Measurements from ENCODE around the gene RASGRF2.

Gene RASGRF2

DNA sequence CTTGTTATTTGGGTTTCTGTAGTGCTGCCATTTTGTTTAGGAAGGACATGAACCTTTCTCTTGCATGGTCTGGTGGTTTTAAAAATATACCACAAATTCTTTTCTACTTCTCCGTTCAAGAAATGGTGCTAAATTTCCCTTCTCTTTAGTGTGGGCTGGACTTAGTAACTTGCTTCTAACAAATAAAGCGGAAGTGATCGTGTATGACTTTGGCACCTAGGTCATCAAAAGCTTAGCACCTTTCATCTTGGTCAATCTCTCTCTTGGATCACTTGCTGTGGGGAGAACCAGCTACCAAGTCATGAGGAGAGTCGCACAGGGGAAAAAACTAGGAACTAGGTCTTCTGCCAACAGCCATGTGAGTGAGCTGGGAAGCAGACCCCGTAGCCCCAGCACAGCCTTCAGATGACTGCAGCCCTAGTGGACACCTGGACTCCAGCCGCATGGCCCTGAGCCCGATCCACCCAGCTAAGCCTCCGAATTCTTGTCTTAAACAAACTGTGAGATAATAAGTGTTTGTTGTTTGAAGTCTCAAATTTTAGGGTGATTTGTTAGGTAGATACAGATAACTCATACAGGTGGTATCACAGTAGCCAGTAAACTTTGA lies 185.3 kb downstream of the RASGRF2 start:
- DNase-seq = no peak

DNA sequence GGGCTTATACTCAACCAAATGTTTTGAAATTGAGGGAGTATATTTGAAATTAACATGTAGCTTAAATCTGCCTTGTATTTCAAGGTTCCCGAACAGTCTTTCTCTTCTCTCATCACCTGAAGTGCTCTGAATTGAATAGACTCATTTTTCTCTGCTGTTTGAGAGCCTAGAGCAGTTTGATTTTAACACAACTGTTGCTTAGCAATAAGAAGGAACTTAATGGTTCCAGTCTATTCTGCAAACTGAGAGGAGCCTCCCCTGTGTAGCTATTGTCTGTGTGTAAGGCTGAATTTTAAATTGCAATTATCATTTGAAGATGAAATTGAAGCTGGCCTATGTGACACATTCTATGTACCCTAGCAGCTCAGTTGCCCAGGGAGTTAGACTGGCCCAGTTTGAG lies 185.9 kb downstream of the RASGRF2 start:
- peak; percentile 6 for DNase-seq

DNA sequence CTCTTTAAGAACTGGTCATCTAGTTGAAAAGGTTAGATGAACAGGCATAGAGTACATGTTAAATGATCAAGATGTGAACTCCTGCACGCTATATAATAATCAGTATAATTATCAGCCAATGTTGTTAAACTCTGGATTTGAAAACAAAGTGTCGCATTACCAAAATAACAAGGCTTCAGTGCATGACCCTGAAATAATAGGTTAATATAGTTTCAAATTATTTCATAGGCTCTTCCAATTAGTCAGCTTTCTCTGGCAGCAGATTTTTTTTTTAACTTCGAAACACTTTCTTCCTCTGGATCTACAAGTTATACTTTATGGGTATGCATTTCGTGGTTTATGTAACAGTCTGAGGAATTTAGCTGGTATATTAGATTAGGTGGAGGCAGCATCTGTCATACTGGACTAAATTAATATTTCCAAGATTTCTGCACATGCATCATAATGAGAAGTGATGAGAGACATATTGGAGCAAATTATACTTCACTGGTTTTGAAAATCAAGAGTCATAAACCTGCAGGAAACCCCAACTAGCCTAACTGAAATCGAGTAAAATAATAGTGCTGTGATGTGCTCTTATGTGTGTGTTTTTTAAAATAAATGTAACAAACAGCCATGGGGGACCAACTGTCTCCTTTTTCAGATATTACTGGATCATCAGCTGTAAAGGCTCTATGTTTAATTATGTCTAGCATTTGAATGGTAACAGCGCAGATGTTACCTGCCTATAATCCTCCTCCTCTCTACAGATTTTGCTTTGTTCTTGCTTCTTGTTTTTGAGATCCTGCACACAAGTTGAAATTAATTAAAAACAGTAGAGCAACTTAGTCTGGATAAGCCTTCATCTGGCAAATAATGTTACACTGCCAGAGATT lies 187.1 kb downstream of the RASGRF2 start:
- no peak for DNase-seq

DNA sequence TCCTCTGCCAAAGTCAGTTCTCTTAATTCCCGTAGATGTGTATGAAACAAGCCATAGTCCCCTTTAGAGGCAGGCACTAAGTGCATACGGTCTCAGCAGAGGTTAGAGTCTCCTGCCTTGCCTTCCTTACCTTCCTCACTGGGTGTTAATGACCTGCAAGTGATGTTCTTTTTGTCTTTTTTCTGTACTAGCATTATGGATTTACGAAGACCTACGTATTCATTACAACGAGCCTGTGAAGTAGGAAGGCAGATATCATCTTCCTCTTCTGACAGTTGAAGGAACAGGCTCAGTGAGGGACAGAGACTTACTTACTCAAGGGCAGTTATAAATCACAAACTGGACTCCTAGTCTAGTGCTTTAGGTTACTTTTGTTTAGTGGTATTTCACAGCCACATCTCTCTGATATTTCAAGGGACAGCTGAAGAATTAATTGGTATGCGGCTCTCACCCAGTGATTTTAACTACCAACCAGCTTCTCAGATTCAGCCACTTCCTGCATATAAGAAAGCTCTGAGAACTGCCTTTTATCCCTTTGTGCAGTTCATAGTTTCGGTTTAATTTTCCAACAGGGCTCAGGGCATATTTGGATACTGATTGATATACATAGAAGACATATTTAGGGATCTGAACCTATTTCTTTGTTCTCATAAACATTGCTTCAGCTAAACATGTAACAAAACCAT lies 187.9 kb downstream of the RASGRF2 start:
- no peak for DNase-seq

DNA sequence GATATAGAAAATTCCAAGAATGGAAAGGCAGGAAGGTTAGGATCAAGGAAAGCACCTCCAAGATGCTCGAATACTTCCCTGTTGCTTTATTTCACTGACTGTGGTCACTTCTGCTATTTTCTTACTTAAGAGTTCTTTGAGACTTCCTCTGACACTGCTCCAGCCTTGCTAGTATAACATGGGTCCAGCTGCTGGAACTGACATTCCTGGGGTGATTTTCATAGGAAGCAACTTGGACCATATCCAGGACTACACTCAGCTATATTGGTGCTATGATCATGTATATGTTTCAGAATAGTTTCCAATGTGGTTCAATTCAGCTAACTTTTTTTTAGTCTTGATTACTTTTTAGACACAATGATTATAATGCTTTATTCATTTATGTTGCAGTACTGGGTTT lies 191.4 kb downstream of the RASGRF2 start:
- no peak for DNase-seq

DNA sequence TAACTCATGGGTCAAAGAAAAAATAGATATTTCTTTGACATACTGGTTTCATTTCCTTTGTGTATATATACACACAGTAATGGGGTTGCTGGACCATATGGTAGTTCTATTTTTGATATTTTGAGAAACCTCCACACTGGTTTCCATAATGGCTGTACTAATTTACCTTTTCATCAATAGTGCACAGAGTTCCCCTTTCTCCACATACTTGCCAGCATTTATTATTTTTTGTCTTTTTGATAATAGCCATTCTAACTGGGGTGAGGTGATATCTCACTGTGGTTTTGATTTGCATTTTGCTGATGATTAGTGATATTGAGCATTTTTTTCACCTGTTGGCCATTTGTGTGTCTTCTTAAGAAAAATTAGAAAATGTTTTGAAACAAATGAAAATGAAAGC lies 194.6 kb downstream of the RASGRF2 start:
- no peak for DNase-seq

DNA sequence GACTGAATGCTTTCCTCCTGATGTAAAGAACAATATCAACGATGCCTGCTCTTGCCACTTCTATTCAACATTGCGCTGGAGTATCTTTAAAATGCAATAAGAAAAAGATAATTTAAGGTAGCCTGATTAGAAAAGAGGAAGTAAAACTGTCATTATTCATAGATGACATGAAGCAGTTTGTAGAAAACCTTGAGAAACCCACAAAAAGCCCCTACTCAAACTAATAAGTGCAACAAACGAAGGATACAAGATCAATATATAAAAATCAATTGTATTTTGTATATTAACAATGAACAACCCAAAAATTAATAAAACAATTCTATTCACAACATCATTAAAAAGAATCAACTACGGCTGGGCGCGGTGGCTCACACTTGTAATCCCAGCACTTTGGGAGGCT lies 196.6 kb downstream of the RASGRF2 start:
- no peak for DNase-seq

DNA sequence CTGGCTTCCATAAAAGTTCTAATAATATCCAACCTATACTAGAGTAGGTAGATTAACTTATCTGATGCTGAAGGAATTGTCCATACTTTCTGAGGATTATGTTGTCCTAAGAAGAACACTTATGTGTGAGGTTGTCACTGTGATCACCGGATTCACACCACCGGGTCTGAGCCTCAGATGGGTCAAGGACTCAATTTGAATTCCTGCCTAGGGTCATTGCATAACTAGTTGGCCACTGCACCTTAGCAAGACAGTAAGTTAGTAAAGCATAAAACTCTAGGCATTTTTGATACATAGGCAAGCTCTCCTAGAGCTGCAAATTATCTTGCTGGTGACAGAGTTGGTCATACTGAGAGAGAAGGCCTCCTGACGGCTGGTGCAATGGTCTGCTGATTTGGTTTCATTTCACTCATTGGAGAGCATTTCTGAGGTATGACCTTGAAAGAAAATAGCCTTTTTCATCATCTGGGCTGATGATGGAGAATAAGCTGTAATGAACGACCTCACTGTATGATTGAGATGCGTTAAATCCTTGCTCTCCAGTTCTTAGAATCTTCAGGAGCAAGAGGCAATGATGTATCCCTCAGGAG lies 200.9 kb downstream of the RASGRF2 start:
- no peak for DNase-seq

DNA sequence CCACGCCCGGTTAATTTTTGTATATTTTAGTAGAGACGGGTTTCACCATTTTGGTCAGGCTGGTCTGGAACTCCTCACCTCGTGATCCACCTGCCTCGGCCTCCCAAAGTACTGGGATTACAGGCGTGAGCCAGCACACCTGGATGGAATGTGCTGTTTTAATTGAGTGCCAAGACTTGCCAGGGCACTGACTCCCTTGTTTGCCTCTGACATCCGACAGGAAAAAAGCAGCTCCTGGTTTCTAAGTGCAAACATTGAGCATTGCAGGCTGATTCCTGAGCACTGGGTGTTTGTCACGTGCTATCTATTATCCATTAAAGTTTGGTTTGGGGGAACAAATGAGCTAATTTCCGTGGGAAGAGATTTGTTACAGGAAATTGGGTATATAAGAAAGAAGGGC lies 202.3 kb downstream of the RASGRF2 start:
- no peak for DNase-seq

DNA sequence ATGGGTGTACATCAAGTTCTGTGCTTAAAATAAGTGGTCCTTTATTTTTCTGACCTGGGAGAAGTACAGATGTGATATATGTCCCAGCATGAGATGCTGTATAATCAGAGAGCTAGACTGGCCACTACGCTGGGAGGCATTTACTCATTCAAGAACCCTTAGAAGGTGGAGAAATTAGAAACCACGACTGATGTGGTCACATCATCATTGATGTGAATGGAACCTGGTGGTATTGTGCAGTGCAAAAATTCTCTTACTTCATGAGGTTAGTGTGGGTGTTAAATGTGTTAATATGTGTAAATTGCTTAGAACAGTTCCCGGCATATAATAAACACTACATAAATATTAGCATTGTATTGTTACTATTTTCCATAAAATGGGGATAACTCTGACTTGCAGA lies 203.5 kb downstream of the RASGRF2 start:
- no peak for DNase-seq

DNA sequence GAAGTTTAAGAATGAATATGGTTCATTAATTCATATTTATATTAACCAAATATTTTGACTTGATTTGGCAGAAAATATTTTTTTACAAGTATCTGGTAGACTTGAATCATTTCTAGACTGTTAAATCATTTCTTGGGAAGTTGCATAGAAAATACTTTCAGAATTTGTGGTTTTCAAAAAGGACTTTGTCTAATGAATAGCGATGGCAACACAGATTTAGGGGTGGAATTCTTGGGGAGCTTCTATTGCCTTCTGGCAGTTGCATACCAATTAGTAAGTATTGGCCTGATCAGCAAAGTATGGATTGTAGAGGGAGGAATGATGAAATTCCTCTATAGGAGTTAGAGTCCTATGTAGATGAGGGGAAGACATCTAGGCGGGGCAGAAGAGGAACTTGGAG lies 204.3 kb downstream of the RASGRF2 start:
- no peak for DNase-seq

DNA sequence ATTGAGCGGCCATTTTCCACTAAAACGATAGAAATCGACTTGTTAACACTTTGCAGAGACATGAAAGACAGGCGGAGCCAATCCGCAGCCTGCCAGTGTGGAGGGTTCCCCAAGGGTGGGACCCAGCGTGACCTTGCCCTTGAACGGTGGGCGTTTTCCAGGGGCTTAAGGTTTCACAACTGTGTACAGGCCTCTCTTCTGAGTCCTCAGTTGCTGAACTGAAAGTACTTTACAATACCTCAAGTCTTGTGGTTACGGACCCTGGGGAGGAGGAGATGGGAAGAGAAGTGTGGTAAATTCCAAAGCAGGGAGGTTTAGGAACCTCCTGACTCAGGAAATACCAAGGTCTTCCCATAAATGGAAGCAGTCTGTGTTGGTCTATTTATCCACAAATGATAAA lies 204.8 kb downstream of the RASGRF2 start:
- DNase-seq = no peak

DNA sequence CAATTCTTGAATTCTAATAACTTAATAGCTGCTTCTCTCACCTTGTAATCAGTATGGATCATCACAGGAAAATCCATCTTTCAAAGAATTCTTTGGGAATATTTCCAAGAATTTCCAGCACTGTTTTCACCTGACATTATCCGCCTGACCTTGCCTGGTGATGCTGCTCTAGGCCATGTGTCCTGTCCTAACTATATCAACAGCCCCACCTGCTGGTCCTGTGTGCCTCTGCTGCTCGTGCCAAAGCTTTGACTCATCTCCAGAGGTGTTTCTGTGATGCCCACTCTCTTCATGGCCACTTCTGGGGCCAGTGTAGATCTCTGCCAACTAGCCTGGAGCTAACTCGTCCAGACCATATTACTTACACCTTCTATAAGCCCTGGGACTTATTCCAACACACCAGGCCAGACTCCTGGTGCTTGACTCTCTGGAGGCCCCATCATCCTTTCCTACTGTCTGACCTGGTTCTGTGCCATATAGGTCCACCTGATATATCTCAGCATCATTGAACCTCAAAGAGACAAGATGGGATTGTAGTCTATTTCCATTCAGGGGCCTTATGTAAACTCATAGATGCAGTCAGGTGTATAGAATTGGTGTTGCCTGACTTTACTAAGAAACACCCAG lies 205.4 kb downstream of the RASGRF2 start:
- peak; percentile 51 for DNase-seq

DNA sequence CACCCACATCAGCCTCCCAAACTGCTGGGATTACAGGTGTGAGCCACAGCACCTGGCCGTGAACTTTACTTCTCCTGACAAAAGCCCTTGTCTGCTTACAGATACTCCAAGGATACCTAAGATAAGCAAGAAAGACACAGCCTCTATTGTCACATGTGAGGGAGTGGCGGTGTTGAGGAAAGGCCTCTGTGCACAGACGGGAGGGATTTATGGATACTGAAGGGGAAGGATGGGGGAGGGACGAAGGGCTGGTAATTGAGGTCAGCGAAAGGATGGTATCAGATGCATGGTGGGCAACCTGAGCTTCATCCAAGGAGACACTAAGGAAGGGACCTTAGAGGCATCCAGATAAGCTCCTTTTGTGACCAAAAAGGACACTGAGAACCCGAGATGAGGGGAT lies 206.3 kb downstream of the RASGRF2 start:
- DNase-seq = no peak

DNA sequence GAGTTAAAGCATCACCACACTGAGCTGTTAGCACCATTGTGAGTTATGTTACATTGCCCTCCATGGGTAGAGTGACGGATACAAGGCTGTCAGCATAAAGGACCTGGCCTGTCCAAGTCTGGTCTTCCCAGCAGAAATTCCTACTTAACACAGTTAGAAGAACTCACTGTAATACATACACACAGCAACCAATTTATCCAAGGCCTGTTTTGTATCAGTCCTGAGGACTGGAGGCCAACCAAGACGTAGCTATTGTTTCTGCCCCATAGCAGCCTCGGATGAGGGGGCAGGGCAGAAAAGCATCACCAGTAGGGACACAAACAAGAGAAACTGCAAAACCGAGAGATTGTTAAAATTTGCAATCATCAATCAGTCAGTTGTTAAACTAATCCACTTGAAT lies 206.9 kb downstream of the RASGRF2 start:
- DNase-seq = no peak

DNA sequence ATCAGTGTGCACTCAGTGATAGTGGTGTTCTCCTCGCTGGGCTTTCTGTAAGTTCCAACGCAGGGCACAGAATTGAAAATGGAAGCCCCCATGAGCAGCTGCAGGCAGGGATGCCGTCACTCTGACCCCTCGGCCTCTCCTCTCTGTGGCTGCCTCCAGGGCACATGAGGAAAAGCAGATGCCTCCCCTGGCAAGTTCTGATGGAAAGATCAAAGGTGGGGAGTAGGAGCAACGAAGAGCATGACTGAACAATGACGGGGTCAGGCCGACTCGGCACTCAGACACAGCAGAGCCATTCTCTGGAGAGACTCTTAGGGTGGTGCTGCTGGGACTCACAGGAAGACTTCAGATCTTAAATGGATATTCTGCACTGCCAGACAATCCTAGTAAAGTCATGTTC lies 207.4 kb downstream of the RASGRF2 start:
- DNase-seq = no peak

DNA sequence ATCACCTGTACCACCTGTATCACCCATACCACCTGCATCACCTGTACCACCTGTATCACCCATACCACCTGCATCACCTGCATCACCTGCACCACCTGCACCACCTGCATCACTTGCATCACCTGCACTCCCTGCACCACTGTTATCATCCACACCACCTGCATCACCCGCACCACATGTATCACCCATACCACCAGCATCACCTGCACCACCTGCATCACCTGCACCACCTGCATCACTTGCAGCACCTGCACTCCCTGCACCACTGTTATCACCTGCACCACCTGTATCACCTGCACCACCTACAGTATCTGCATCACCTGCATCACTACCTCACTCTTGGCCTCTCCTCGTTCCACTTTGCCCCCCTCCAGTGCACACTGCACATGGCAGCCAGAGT lies 209.8 kb downstream of the RASGRF2 start:
- no peak for DNase-seq

DNA sequence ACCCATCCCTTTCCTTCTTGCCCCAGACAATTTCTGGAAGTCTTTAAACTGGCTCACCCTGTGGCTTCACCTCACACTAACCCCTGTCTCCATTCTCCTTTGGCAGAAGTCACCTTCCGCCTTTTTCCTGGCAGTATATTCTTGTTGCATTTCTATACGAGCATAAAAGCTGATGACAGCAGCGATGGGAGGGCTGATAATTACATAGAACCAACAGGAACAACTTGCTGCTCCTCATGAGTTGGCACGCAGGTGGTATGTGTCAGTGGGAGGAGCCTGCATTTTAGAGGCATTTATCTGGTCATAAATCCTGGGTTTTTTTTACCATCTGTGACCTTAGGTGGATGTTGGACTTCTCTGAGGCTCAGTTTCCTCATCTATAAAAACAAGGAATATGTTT lies 211.6 kb downstream of the RASGRF2 start:
- no peak for DNase-seq

DNA sequence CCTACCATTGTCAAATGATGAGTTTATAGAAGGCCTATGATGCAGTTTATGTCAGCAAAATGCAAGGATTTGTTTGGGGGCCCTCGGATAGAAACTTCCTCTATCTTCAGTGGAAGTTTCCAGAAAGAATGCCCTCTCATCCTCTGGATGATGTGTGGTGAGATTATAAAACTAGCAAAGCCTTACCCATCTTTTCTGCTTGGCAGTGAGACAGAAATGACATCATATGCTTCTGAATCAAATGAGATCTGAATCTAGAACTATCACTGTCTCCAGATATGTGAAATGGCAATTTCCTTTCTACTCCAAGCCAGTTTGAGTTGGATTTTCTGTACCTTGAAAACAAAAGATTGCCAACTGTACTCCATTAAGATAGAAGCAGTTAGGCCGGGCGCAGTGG lies 212.5 kb downstream of the RASGRF2 start:
- DNase-seq = no peak

DNA sequence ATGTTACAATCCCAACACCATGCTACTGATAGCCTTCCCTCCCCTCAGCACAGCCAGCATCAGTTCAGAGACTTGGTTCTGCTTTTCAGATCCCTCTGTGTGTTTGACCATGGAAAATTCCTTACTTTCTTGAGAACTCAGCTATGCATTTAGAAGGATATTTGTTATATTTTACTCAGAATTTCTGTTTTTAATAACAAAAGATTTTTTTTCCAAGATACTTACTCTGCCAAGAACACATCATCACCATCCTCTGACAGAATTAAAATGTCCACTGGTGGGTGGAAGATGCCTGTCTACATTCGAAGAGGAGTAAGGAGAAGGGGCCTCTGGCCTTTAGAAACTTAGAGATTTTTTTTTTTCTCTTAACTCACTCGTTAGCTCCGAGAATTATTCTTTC lies 216.9 kb downstream of the RASGRF2 start:
- no peak for DNase-seq

DNA sequence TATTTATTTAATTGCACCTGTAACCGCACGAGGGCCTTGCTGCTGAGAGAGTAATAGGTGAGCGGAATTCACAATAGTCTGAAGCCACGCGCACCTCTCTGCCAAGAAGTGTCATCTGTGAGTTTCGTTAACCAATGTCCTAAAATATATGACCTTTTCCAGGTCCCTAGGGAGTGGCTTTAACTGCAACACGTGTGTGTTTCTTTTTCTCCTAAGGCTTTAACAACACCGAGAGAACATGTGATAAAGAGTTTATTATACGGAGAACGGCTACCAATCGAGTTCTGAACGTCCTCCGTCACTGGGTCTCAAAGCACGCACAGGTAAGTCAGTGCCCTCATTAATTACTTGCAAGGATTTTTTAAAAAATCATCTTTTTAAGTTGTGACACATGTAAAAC lies 219.8 kb downstream of the RASGRF2 start:
- DNase-seq = no peak

DNA sequence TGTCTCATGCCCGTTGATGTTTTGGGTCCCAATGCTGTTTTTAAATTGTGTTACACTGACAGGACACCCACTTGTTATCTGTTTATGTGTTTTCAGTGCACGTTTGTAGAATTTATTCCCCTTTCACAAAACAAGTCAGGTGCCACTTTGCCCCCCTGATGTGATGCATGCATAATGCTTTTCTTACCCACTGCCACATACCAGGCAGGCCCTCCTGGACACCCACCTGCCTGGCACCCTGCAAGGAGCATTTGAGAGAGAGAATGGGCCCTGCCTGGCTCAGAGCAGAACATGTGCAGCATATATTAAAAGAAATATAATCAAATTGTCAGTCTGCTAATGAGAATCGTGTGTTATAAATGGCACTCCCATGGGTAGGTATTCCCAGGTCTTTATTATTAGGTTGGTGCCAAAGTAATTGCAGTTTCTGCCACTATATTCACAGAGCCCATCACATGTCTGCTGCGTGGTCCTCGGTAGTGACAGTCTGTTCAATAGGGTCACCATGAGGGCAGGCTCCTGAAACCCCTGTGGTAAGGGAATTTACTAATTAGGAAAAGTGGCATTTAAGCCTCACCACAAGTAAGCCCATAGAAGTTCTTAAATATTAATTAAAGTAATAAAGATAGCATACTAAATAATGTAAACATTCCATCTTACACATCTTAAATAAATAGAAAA lies 220.8 kb downstream of the RASGRF2 start:
- DNase-seq = no peak
